Esophagus squamous epithelium (tissue), 5 donors: Measurements from ENCODE around the gene THADA. TPM values are rescaled to one million over a fixed set of nuclear protein-coding genes. Genes with fewer than 3 reads are reported as not detected.

Experiments
- DNase-seq: peaks from one replicate; lab custom pipeline; 2025; lab: John Stamatoyannopoulos, UW
- H3K27ac ChIP-seq, 4 donors: fragments of 200-600 bp; sonication (generic); one replicate each; pipeline ENCODE4 v1.5.1; 2016 to 2019; ENCODE audit warnings: mild to moderate bottlenecking in 1 of 4
- H3K27me3 ChIP-seq, 4 donors: fragments of 200-600 bp; sonication (generic); 1 replicate in 3 of 4; 2 replicates in 1 of 4; pipeline versions ENCODE4 v1.5.1 to v1.6.0; 2017 to 2021; ENCODE audit warnings: antibody characterized with exemption in 1 of 4
- H3K36me3 ChIP-seq, 3 donors: fragments of 200-600 bp; sonication (generic); one replicate each; pipeline ENCODE4 v1.5.1; 2016 to 2019
- H3K4me1 ChIP-seq, 3 donors: fragments of 200-600 bp; sonication (generic); one replicate each; pipeline ENCODE4 v1.5.1; 2017 to 2019
- H3K4me3 ChIP-seq, 4 donors: fragments of 200-600 bp; sonication (generic); 1 replicate in 3 of 4; 2 replicates in 1 of 4; pipeline ENCODE4 v1.5.1; 2016 to 2019; ENCODE audit warnings: mild to moderate bottlenecking in 2 of 4, moderate library complexity in 1 of 4
- H3K9me3 ChIP-seq, 3 donors: fragments of 200-600 bp; sonication (generic); one replicate each; pipeline ENCODE4 v1.5.1; 2016 to 2019
- POLR2A ChIP-seq, 4 donors: fragments of 450-650 bp; IDR thresholded peaks; one replicate each; pipeline ENCODE4 v1.6.1; 2017; ENCODE audit warnings: antibody characterized with exemption in 4 of 4, mild to moderate bottlenecking in 4 of 4, moderate library complexity in 3 of 4
- WGBS, 2 donors: methylation state at CpG; one replicate each; pipeline ENCODE4 v1.1.5; 2018; 5-methylcytosine and 5-hydroxymethylcytosine counted together
- intact Hi-C: fragments of 100-400 bp; cut with DNase I; formaldehyde crosslinking; loops from one replicate; pipeline ENCODE4 v1.15.0; 2022
- total RNA-seq, 4 donors: library from RNA; depleted of rRNA; stranded (reverse); fragments of >200 nt; gene quantifications; one replicate each; pipeline ENCODE4 v1.1.0, GENCODE V29; 2016
- TF ChIP-seq, protein P1 (sequence below), 6 experiments: fragments of 450-650 bp in 4 of 6; fragments of 200-600 bp in 2 of 6; sonication (generic) in 2 of 6; IDR thresholded peaks; one replicate each; pipeline ENCODE4 v1.5.1; 2016 to 2019; ENCODE audit warnings: antibody characterized with exemption in 6 of 6, mild to moderate bottlenecking in 4 of 6, moderate library complexity in 4 of 6
- donor health status: DM: yes; HTN: yes; CAD: no.

Gene THADA
- total RNA-seq, 4 donors from 2014 or later = 14.0 to 32.2 (median 21.0) TPM

DNA sequence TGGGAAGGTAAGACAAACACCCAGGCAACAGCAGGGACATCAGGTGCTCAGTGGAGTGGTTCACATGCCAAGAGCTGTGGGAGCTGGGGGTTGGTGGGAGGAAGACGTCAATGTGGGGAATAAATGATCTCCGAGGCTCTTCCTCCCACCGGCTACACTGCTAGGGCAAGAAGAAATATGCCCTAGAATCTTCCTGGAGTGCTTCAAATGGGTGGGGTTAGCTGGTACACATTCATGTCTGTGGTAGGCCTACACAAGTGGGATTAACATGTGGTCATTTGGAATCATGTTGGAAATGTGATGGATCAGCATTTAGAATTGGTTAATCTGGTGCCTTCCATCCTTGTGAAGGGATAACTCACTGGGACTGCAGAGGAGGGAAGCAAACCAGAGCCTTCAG lies 357.0 kb downstream of the THADA start:
- no peak for TF ChIP-seq POLR2A (IDR thresholded peaks at IDR 0.05)
- TF ChIP-seq, protein P1, sequence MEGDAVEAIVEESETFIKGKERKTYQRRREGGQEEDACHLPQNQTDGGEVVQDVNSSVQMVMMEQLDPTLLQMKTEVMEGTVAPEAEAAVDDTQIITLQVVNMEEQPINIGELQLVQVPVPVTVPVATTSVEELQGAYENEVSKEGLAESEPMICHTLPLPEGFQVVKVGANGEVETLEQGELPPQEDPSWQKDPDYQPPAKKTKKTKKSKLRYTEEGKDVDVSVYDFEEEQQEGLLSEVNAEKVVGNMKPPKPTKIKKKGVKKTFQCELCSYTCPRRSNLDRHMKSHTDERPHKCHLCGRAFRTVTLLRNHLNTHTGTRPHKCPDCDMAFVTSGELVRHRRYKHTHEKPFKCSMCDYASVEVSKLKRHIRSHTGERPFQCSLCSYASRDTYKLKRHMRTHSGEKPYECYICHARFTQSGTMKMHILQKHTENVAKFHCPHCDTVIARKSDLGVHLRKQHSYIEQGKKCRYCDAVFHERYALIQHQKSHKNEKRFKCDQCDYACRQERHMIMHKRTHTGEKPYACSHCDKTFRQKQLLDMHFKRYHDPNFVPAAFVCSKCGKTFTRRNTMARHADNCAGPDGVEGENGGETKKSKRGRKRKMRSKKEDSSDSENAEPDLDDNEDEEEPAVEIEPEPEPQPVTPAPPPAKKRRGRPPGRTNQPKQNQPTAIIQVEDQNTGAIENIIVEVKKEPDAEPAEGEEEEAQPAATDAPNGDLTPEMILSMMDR (IDR thresholded peaks at IDR 0.05) = no peak
- 78 to 95% methylated on average over 3 of the region's 3 CpGs for WGBS, 2 donors
- Histone ChIP-seq H3K36me3 (no peaks in the 10 kb centered on the region), H3K9me3 (no peaks in the 10 kb centered on the region), H3K27ac (peak overlapping the region in 2 of 4 donors; percentile 6 to 77), H3K27me3 (no peaks in the 10 kb centered on the region), H3K4me3 (no peak overlapping the region), H3K4me1 (peaks cover 0 to 11% (median 4%) of the 10 kb centered on the region in 3 donors)
- intact Hi-C loops = loop anchor here (10.0 kb wide), 2 partner anchors 294 to 414 kb away; no protein-coding TSS in a partner anchor
- DNase-seq = no peak

DNA sequence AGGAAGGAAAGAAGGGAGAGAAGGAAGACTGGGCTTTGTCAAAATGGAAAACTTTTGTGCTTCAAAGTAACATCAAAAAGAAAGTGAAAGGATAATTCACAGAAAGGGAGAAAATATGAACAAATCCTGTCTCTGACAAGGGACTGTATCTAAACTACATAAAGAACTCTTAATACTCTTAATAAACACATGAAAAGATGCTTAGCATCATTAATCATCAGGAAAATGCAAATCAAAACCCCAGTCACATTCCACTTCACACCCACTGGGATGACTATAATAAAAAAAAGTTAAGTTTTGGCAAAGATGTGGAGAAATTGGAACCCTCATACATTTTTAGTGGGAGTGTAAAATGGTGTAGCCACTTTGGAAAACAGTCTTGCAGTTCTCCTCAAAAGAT lies 357.7 kb downstream of the THADA start:
- peak overlapping the region in 1 of 4 donors; percentile 6 for H3K27ac ChIP-seq
- H3K9me3 ChIP-seq = no peaks in the 10 kb centered on the region
- H3K36me3 ChIP-seq = no peaks in the 10 kb centered on the region
- no peak overlapping the region for H3K4me3 ChIP-seq
- no peak for DNase-seq
- H3K4me1 ChIP-seq = peaks cover 0 to 11% (median 5%) of the 10 kb centered on the region in 3 donors
- no peaks in the 10 kb centered on the region for H3K27me3 ChIP-seq
- intact Hi-C loops = loop anchor here (10.0 kb wide), 2 partner anchors 293 to 413 kb away; no protein-coding TSS in a partner anchor
- no peak for TF ChIP-seq POLR2A (IDR thresholded peaks at IDR 0.05)
- TF ChIP-seq, protein P1 (IDR thresholded peaks at IDR 0.05) = no peak

DNA sequence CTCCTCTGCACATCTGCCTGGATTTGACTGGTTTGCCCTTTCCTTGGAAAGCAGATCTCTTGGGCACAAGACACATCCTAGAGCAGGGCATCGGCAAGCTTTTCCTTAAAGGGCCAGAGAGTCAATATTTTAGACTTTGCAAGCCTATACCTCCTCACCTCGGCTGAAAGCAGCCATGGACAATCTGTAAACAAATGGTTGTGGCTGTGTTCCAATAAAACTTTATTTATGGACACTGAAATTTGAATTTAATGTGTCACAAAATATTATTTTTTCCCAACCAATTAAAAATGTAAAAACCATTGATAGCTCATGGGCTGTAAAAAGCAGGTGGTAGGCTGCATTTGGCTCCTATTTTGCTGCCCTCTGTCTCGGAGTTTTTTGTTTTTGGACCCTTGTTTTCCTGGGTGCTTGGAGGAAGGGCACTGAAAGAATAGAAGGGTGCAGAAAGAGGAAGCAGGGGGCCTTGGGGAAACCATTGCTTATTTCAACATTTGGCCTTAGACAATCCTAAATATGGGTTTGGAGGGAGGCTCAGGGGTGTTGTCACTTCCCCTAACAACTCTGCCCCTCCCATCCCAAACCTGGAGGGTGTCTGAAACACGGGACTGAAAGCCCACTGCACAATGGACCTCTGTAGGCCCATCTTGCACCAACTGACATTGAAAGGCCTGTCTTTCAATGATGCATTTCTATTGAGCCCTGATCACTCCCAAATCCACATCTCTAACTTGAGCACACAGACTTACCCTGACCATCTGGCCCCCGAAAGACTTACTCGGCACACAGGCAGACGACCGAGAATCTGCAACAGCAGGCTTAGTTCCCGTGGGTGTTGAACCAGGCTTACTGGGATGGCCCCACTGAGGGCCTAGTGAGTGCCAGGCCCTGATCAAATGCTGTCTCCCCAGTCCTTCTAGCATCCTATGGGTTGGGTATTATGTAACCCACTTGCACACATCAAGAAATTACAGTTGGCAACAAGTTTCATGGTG lies 362.3 kb downstream of the THADA start:
- peak overlapping the region in 1 of 4 donors; percentile 29 for H3K27ac ChIP-seq
- TF ChIP-seq, protein P1 (IDR thresholded peaks at IDR 0.05) = no peak
- TF ChIP-seq POLR2A (IDR thresholded peaks at IDR 0.05) = no peak
- intact Hi-C loops = loop anchor here (5.0 to 10.0 kb wide), 3 partner anchors 249 to 409 kb away; no protein-coding TSS in a partner anchor

DNA sequence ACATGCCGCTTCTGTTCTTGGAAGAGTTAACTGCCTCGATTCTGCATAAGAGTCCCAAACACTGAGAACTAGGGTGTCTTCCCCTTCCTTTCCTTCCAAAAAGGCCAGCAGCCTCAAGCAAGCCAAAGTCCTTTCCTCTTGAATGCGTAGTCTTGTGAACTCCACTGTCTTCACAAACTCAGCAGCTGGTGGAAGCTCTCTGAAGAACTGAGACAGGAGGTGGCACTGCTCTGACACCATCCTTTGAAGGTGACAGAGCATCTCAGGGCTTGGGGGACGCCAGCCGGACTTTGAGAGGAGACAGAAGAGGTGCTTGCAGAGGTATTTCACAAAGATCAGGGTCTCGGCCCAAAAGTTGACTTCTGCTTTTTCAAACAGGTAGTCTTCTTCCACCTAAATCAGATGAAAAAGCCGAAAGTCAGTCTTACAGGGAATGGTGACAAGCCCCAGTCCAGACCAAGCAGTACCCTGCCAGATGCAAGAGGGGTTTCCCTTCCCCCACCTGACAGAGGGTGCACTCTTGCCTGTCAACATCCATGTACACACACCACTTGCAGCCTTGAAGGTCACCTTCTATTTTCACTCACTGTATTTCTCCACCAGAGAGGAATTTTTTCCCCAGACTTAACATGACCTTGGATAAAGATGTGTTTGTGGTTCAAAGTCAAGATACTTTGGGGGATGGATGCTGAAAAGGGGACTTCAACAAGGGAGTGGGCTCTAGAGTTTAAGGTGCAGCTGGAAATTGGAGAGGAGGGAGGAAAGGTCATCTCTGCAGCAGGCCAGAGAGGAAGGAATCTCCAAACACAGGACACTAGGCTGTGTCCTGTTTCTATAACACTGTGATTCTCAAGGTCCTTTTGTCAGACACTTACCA lies 364.6 kb downstream of the THADA start:
- 84 to 90% methylated on average over 5 to 7 of the region's 7 CpGs for WGBS, 2 donors
- peaks cover 0 to 32% (median 0%) of the 10 kb centered on the region in 3 donors for H3K36me3 ChIP-seq
- TF ChIP-seq POLR2A (IDR thresholded peaks at IDR 0.05) = no peak
- TF ChIP-seq, protein P1 (IDR thresholded peaks at IDR 0.05) = no peak
- no peak overlapping the region for H3K27ac ChIP-seq
- H3K4me3 ChIP-seq = no peak overlapping the region
- H3K9me3 ChIP-seq = no peaks in the 10 kb centered on the region
- DNase-seq = no peak
- no peaks in the 10 kb centered on the region for H3K27me3 ChIP-seq
- H3K4me1 ChIP-seq = peaks cover 11 to 33% (median 19%) of the 10 kb centered on the region in 3 donors
- intact Hi-C loops = loop anchor here (5.0 to 10.0 kb wide), 3 partner anchors 251 to 406 kb away; no protein-coding TSS in a partner anchor

More for the DNA sequence above, 362.3 kb downstream of the THADA start:
- no peaks in the 10 kb centered on the region for H3K27me3 ChIP-seq
- no peaks in the 10 kb centered on the region for H3K9me3 ChIP-seq
- no peak overlapping the region for H3K4me3 ChIP-seq
- no peak for DNase-seq
- H3K4me1 ChIP-seq = peaks cover 5 to 29% (median 16%) of the 10 kb centered on the region in 3 donors
- WGBS, 2 donors = 72 to 75% methylated on average over 9 of the region's 9 CpGs
- H3K36me3 ChIP-seq = peaks cover 0 to 32% (median 0%) of the 10 kb centered on the region in 3 donors
